ENCODE data around the gene COPB2.

DNA sequence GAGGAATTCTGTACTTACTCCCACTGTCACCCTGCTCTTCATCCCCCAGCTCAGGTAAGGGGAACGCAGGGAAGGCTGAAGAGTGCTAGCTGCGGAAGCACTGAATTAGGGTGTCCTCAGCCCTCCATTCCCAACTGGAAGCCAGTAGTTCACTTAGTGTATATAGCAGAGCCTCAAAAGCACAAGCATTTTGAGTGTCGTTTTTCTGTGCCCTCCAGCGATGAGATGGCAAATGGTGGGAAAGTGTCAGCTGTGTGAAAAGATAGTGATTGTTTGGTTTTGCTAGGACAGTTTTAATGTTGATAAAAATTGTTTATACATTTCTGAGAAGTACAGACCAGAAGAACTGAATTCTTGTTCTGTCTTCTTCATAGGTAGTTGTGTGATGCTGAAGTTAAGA is 34.8 kb downstream of the COPB2 start:
- TF ChIP-seq ZBTB17 (tag by site-specific recombination; IDR thresholded peaks at IDR 0.05), result no peak
- TF ChIP-seq ZNF837 (tag by site-specific recombination; IDR thresholded peaks at IDR 0.05), result no peak
- TF ChIP-seq, protein P1, sequence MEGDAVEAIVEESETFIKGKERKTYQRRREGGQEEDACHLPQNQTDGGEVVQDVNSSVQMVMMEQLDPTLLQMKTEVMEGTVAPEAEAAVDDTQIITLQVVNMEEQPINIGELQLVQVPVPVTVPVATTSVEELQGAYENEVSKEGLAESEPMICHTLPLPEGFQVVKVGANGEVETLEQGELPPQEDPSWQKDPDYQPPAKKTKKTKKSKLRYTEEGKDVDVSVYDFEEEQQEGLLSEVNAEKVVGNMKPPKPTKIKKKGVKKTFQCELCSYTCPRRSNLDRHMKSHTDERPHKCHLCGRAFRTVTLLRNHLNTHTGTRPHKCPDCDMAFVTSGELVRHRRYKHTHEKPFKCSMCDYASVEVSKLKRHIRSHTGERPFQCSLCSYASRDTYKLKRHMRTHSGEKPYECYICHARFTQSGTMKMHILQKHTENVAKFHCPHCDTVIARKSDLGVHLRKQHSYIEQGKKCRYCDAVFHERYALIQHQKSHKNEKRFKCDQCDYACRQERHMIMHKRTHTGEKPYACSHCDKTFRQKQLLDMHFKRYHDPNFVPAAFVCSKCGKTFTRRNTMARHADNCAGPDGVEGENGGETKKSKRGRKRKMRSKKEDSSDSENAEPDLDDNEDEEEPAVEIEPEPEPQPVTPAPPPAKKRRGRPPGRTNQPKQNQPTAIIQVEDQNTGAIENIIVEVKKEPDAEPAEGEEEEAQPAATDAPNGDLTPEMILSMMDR (tag by site-specific recombination; IDR thresholded peaks at IDR 0.05), result no peak
- TF ChIP-seq YY1 (tag by site-specific recombination; IDR thresholded peaks at IDR 0.05), result no peak
- TF ChIP-seq ZNF416 (tag by site-specific recombination; IDR thresholded peaks at IDR 0.05), result no peak
- TF ChIP-seq, protein P2, sequence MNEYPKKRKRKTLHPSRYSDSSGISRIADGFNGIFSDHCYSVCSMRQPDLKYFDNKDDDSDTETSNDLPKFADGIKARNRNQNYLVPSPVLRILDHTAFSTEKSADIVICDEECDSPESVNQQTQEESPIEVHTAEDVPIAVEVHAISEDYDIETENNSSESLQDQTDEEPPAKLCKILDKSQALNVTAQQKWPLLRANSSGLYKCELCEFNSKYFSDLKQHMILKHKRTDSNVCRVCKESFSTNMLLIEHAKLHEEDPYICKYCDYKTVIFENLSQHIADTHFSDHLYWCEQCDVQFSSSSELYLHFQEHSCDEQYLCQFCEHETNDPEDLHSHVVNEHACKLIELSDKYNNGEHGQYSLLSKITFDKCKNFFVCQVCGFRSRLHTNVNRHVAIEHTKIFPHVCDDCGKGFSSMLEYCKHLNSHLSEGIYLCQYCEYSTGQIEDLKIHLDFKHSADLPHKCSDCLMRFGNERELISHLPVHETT (tag by site-specific recombination; IDR thresholded peaks at IDR 0.05), result no peak

All from HEK293 (cell line).